SU-DHL-6 (cell line): ENCODE data around the gene PODNL1.

ENCODE experiments used
- H2AFZ ChIP-seq: fragments of 200-600 bp; sonication (generic); 2 replicates; pipeline ENCODE4 v1.6.1; 2014; ENCODE audit warnings: low read depth, mild to moderate bottlenecking, moderate library complexity, mixed read lengths, antibody characterized with exemption, low read length; ENCODE audit not compliant: severe bottlenecking
- H3F3A ChIP-seq: fragments of 200-600 bp; shearing (Covaris generic); 2 replicates; pipeline ENCODE4 v1.6.0; 2016; ENCODE audit warnings: antibody characterized with exemption, mild to moderate bottlenecking; ENCODE audit not compliant: insufficient read depth
- H3K27ac ChIP-seq: fragments of 200-600 bp; sonication (generic); 2 replicates; pipeline ENCODE4 v1.5.1; 2016; ENCODE audit warnings: low read depth, mild to moderate bottlenecking, low read length, moderate library complexity, mixed read lengths
- H3K27me3 ChIP-seq: fragments of 200-600 bp; sonication (generic), shearing (Covaris generic); 2 replicates; pipeline ENCODE4 v1.6.0; 2014; ENCODE audit warnings: mild to moderate bottlenecking, low read length
- H3K36me3 ChIP-seq: fragments of 200-600 bp; sonication (generic); 2 replicates; pipeline ENCODE4 v1.6.1; 2014; ENCODE audit warnings: mild to moderate bottlenecking, low read length, mixed read lengths
- H3K4me2 ChIP-seq: fragments of 300-600, 200-600 bp; shearing (Covaris generic), sonication (generic); 2 replicates; pipeline ENCODE4 v1.6.0; 2014; ENCODE audit warnings: low read length, low read depth, mild to moderate bottlenecking; ENCODE audit not compliant: poor library complexity, severe bottlenecking
- H3K4me3 ChIP-seq: fragments of 200-600 bp; sonication (generic); 2 replicates; pipeline ENCODE4 v1.5.1; 2014; ENCODE audit warnings: antibody characterized with exemption, low read length, mild to moderate bottlenecking, mixed read lengths; ENCODE audit not compliant: insufficient read depth, poor library complexity, severe bottlenecking
- H3K79me2 ChIP-seq: fragments of 200-600 bp; sonication (generic); 2 replicates; pipeline ENCODE4 v1.6.1; 2014; ENCODE audit warnings: mild to moderate bottlenecking, low read length, moderate library complexity; ENCODE audit not compliant: insufficient read depth
- H3K9ac ChIP-seq: fragments of 200-600 bp; sonication (generic); 2 replicates; pipeline ENCODE4 v1.7.0; 2014; ENCODE audit warnings: mild to moderate bottlenecking, low read length
- H3K9me2 ChIP-seq: fragments of 200-600 bp; sonication (generic); replicated peaks from 2 replicates; pipeline ENCODE4 v1.6.1; 2014; ENCODE audit warnings: low read length; ENCODE audit not compliant: insufficient read depth
- H3K9me3 ChIP-seq: fragments of 200-600 bp; sonication (generic); 2 replicates; pipeline ENCODE4 v1.6.1; 2014; ENCODE audit warnings: low read length, mixed read lengths; ENCODE audit not compliant: insufficient read depth
- H4K20me1 ChIP-seq: fragments of 200-600 bp; sonication (generic); 2 replicates; pipeline ENCODE4 v1.6.1; 2014; ENCODE audit warnings: low read depth, mild to moderate bottlenecking, antibody characterized with exemption, low read length, moderate library complexity, mixed read lengths
- EZH2phosphoT487 ChIP-seq: fragments of 200-600 bp; sonication (generic), shearing (Covaris generic); conservative IDR thresholded peaks from 2 replicates; pipeline ENCODE4 v1.6.1; 2018; ENCODE audit warnings: mild to moderate bottlenecking, antibody characterized with exemption, low read length, moderate library complexity, mixed read lengths
- TF ChIP-seq, protein P1 (sequence below): fragments of 200-600 bp; sonication (generic); IDR thresholded peaks from one replicate; pipeline ENCODE4 v1.5.1; 2017; ENCODE audit warnings: antibody characterized with exemption, mild to moderate bottlenecking, low read length, moderate library complexity; ENCODE audit not compliant: insufficient read depth, poor library complexity, severe bottlenecking

Gene PODNL1

DNA sequence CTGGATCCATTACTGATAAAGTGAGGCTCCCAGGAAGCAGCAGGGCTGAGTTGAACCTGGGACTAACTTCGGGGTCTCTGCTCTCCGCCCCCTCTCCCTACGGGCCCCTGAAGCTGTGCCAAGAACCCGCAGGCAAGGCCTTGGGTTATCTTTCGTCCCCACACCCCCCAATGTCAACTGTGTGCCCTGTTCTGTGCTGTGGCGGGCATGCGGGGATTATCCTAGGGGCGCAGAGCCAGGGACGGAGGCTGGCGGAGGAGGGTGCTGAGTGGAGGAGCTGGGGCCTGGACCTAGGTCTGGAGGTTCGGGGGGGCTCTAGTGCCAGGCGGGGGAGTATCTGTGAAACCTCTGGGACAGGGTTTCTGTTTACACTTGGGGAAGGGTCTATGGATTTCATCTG is 41.5 kb upstream of the PODNL1 start:
- H3K9ac ChIP-seq = no peak overlapping the region
- no peak overlapping the region for H3K27ac ChIP-seq
- TF ChIP-seq EZH2phosphoT487 = no peak
- no peaks in the 10 kb centered on the region for H3K36me3 ChIP-seq
- H3K27me3 ChIP-seq = no peaks in the 10 kb centered on the region
- no peak overlapping the region for H2AFZ ChIP-seq
- H3K79me2 ChIP-seq = no peaks in the 10 kb centered on the region
- no peaks in the 10 kb centered on the region for H4K20me1 ChIP-seq
- H3K9me2 ChIP-seq = no peaks in the 10 kb centered on the region
- peaks cover 4% of the 10 kb centered on the region for H3F3A ChIP-seq
- H3K4me2 ChIP-seq = no peak overlapping the region
- H3K4me3 ChIP-seq = no peak overlapping the region
- H3K9me3 ChIP-seq = no peaks in the 10 kb centered on the region

DNA sequence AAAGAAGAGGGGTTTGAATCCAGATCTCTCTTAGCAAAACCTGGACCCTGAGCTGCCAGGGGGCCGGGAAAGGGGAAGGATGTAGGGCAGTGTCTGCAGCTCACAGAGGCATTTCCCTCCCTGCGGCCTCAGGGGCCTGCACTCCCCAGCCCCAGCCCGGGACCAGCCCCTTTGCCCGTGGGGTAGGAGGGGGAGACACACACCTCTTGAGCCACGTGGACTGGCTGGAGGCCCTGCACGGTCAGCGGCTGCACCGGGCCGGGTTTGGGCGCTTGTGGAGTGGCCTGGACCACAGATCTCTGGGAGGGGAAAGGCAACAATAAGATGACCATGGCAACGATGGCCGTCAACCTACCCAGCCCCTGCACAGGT is 41.0 kb upstream of the PODNL1 start:
- no peaks in the 10 kb centered on the region for H3K36me3 ChIP-seq
- H3K4me3 ChIP-seq = no peak overlapping the region
- no peak overlapping the region for H3K27ac ChIP-seq
- H3K4me2 ChIP-seq = no peak overlapping the region
- no peaks in the 10 kb centered on the region for H3K79me2 ChIP-seq
- no peaks in the 10 kb centered on the region for H4K20me1 ChIP-seq
- no peaks in the 10 kb centered on the region for H3K9me3 ChIP-seq
- no peak for TF ChIP-seq EZH2phosphoT487
- TF ChIP-seq, protein P1, sequence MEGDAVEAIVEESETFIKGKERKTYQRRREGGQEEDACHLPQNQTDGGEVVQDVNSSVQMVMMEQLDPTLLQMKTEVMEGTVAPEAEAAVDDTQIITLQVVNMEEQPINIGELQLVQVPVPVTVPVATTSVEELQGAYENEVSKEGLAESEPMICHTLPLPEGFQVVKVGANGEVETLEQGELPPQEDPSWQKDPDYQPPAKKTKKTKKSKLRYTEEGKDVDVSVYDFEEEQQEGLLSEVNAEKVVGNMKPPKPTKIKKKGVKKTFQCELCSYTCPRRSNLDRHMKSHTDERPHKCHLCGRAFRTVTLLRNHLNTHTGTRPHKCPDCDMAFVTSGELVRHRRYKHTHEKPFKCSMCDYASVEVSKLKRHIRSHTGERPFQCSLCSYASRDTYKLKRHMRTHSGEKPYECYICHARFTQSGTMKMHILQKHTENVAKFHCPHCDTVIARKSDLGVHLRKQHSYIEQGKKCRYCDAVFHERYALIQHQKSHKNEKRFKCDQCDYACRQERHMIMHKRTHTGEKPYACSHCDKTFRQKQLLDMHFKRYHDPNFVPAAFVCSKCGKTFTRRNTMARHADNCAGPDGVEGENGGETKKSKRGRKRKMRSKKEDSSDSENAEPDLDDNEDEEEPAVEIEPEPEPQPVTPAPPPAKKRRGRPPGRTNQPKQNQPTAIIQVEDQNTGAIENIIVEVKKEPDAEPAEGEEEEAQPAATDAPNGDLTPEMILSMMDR = no peak
- no peaks in the 10 kb centered on the region for H3K9me2 ChIP-seq
- no peaks in the 10 kb centered on the region for H3K27me3 ChIP-seq
- 0 out of 2 replicates have a peak, but pooled peaks cover 2% of the 10 kb centered on the region for H3F3A ChIP-seq
- no peak overlapping the region for H3K9ac ChIP-seq
- no peak overlapping the region for H2AFZ ChIP-seq

DNA sequence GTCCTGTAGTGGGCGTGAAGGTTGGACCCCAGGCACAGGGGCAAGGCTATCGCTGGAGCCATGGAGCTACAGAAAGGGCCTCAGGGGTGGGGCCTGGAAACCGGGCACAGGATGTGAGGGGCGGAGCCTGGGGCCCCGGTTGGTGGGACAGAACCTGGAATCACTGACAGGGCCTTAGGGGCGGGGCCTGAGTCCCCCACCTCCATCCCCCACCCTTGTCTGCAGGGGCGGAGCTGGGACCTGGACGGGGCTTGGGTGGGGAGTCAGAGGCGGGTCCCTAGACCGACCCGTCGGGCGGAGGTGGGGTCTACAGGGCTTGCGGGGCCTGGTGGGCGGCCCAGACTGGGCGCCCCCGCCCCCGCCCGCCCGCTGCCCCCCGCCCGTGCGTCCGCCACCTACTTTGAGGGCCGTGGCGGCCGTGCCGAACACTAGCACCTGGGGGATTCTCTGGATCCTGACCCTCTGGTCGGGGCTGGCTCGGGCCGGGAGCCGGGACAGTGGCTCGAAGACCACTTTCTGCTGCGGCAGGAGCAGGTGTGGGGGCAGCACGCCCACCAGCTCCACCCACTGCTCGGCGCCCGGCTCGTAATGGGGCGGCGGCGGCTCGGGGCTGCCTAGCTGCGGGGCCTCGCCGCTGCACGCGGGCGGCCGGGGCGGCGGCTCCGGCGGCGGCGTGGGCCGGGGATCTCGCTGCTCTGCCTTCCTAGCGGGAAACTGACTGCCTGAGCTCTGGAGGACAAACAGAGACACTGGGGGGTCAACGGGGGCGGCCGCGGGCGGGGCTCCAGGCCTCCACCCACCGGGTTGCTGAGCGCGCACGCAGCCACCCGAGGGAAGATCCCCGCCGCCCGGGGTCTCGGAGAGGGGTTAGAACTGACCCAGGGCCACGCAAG is 40.4 kb upstream of the PODNL1 start:
- H3K4me2 ChIP-seq = no peak overlapping the region

More for the DNA sequence above, 40.4 kb upstream of the PODNL1 start:
- Histone ChIP-seq H3K9me3 (no peaks in the 10 kb centered on the region), H3K9me2 (no peaks in the 10 kb centered on the region), H3K27me3 (no peaks in the 10 kb centered on the region), H3K4me3 (no peak overlapping the region), H3K79me2 (no peaks in the 10 kb centered on the region), H4K20me1 (no peaks in the 10 kb centered on the region), H3K36me3 (no peaks in the 10 kb centered on the region), H3F3A (no peaks in the 10 kb centered on the region), H3K27ac (no peak overlapping the region), H3K9ac (no peak overlapping the region), H2AFZ (no peak overlapping the region)
- TF ChIP-seq EZH2phosphoT487 = no peak
- TF ChIP-seq, protein P1 = no peak
